IMR-90 (cell line): Measurements from ENCODE around the gene GALNT4. TPM values are rescaled to one million over a fixed set of nuclear protein-coding genes. Genes with fewer than 3 reads are reported as not detected.

ENCODE experiments used
- ATAC-seq: fragments of 200-7000 bp; cut with Tn5 transposase; 2 replicates; pipeline ENCODE4 v1.9.1; 2020; ENCODE audit warnings: low read depth, mild to moderate bottlenecking, moderate library complexity
- BruUV-seq: library from RNA; stranded (reverse); fragments of 400-500 nt; replicated peaks from 2 replicates; lab custom pipeline; 2021; lab: Mats Ljungman, UMichigan
- CTCF ChIA-PET: fragments of 300-600 bp; formaldehyde crosslinking; extraction: SDS; loops from one replicate; lab custom pipeline; 2021; ENCODE audit warnings: antibody characterized with exemption; lab: Yijun Ruan, JAX
- POLR2A ChIA-PET: fragments of 300-600 bp; sonication (Branson Sonifier 250); formaldehyde crosslinking; loops from one replicate; lab custom pipeline; 2022; ENCODE audit warnings: antibody characterized with exemption; ENCODE audit not compliant: unreplicated experiment; lab: Charles Lee
- DNase-seq: peaks from one replicate; pipeline ENCODE4 v3.0.0; 2013
- H2AFZ ChIP-seq: replicated peaks from 2 replicates; pipeline ENCODE3; 2013; ENCODE audit warnings: low read length, mild to moderate bottlenecking; ENCODE audit not compliant: poor library complexity
- H2AK5ac ChIP-seq: 2 replicates; pipeline ENCODE4 v1.6.1; 2013; ENCODE audit warnings: low read depth, low read length, inconsistent platforms
- H2AK9ac ChIP-seq: replicated peaks from 2 replicates; pipeline ENCODE3; 2013; ENCODE audit warnings: mild to moderate bottlenecking, low read depth, low read length, moderate library complexity; ENCODE audit not compliant: poor library complexity
- H2BK120ac ChIP-seq: 2 replicates; pipeline ENCODE4 v1.6.1; 2013; ENCODE audit warnings: low read depth, low read length, inconsistent platforms
- H2BK15ac ChIP-seq: 3 replicates; pipeline ENCODE4 v1.6.1; 2013; ENCODE audit warnings: low read depth, low read length, inconsistent platforms
- H2BK20ac ChIP-seq: 2 replicates; pipeline ENCODE4 v1.6.1; 2013; ENCODE audit warnings: low read depth, mild to moderate bottlenecking, inconsistent platforms, low read length, moderate library complexity
- H2BK5ac ChIP-seq: 2 replicates; pipeline ENCODE4 v1.6.1; 2013; ENCODE audit warnings: mild to moderate bottlenecking, low read depth, low read length, inconsistent platforms; ENCODE audit not compliant: poor library complexity, severe bottlenecking
- H3K14ac ChIP-seq: replicated peaks from 2 replicates; pipeline ENCODE4 v1.6.1; 2013; ENCODE audit warnings: low read depth, low read length, inconsistent platforms
- H3K18ac ChIP-seq: 2 replicates; pipeline ENCODE4 v1.6.1; 2013; ENCODE audit warnings: low read depth, low read length, control low read depth
- H3K23ac ChIP-seq: 2 replicates; pipeline ENCODE4 v1.6.1; 2013; ENCODE audit warnings: low read depth, low read length, inconsistent platforms
- H3K27ac ChIP-seq: 2 replicates; pipeline ENCODE4 v1.5.1; 2013; ENCODE audit warnings: mild to moderate bottlenecking, control low read depth, low read length; ENCODE audit not compliant: insufficient read depth
- H3K27me3 ChIP-seq: 2 replicates; pipeline ENCODE4 v1.6.1; 2013; ENCODE audit warnings: low read length; ENCODE audit not compliant: control insufficient read depth, insufficient read depth
- H3K36me3 ChIP-seq: 2 replicates; pipeline ENCODE4 v1.6.1; 2013; ENCODE audit warnings: low read length, mixed read lengths; ENCODE audit not compliant: control insufficient read depth, insufficient read depth
- H3K4ac ChIP-seq: 2 replicates; pipeline ENCODE4 v1.6.1; 2013; ENCODE audit warnings: low read depth, low read length, inconsistent platforms
- H3K4me1 ChIP-seq: 2 replicates; pipeline ENCODE4 v1.6.1; 2013; ENCODE audit warnings: low read length, mixed read lengths; ENCODE audit not compliant: control insufficient read depth, insufficient read depth
- H3K4me2 ChIP-seq: 2 replicates; pipeline ENCODE4 v1.6.1; 2013; ENCODE audit warnings: low read depth, mild to moderate bottlenecking, control low read depth, low read length, moderate library complexity
- H3K4me3 ChIP-seq: 2 replicates; pipeline ENCODE4 v1.5.1; 2013; ENCODE audit warnings: low read depth, mild to moderate bottlenecking, control low read depth, low read length, moderate library complexity; ENCODE audit not compliant: insufficient read depth
- H3K56ac ChIP-seq: 2 replicates; pipeline ENCODE4 v1.6.1; 2013; ENCODE audit warnings: low read length, inconsistent platforms; ENCODE audit not compliant: insufficient read depth; ENCODE audit errors: extremely low read depth
- H3K79me1 ChIP-seq, 2 experiments: 2 replicates each; pipeline ENCODE4 v1.6.1; 2013; ENCODE audit warnings: low read length in 2 of 2, inconsistent platforms in 1 of 2, low read depth in 1 of 2
- H3K9ac ChIP-seq: 2 replicates; pipeline ENCODE4 v1.6.1; 2013; ENCODE audit warnings: low read depth, low read length, control low read depth
- H3K9me1 ChIP-seq: 2 replicates; pipeline ENCODE4 v1.6.1; 2013; ENCODE audit warnings: low read length, inconsistent platforms; ENCODE audit not compliant: insufficient read depth
- H3K9me3 ChIP-seq: 2 replicates; pipeline ENCODE4 v1.6.1; 2013; ENCODE audit warnings: low read length; ENCODE audit not compliant: control insufficient read depth, insufficient read depth
- H4K20me1 ChIP-seq: 2 replicates; pipeline ENCODE4 v1.6.1; 2013; ENCODE audit warnings: low read length, inconsistent platforms; ENCODE audit not compliant: insufficient read depth
- H4K5ac ChIP-seq: 2 replicates; pipeline ENCODE4 v1.6.1; 2013; ENCODE audit warnings: mild to moderate bottlenecking, low read depth, low read length, control low read depth
- H4K8ac ChIP-seq, 2 experiments: 2 replicates each; pipeline ENCODE4 v1.6.1; 2013; ENCODE audit warnings: low read depth in 2 of 2, low read length in 2 of 2, control low read depth in 1 of 2, inconsistent platforms in 1 of 2
- H4K91ac ChIP-seq: 2 replicates; pipeline ENCODE4 v1.6.1; 2013; ENCODE audit warnings: low read depth, low read length, inconsistent platforms; ENCODE audit not compliant: insufficient read depth
- CEBPB ChIP-seq: IDR thresholded peaks from 2 replicates; pipeline ENCODE4 v1.6.1; 2012; ENCODE audit warnings: low read depth, low read length, improper control_type of control experiment
- CHD1 ChIP-seq: IDR thresholded peaks from 2 replicates; pipeline ENCODE4 v1.6.1; 2012; ENCODE audit warnings: low read depth, low read length, improper control_type of control experiment
- CTCF ChIP-seq: conservative IDR thresholded peaks from 2 replicates; pipeline ENCODE4 v1.5.1; 2012; ENCODE audit warnings: mild to moderate bottlenecking, low read depth, low read length, improper control_type of control experiment
- POLR2A ChIP-seq: IDR thresholded peaks from 2 replicates; pipeline ENCODE4 v1.6.1; 2012; ENCODE audit warnings: mild to moderate bottlenecking, low read depth, low read length
- RAD21 ChIP-seq: IDR thresholded peaks from 2 replicates; pipeline ENCODE4 v1.6.1; 2012; ENCODE audit warnings: low read length, improper control_type of control experiment
- RCOR1 ChIP-seq: IDR thresholded peaks from 2 replicates; pipeline ENCODE4 v1.6.1; 2012; ENCODE audit warnings: mild to moderate bottlenecking, low read length, improper control_type of control experiment; ENCODE audit not compliant: insufficient replicate concordance
- USF2 ChIP-seq: fragments of 150-350 bp; IDR thresholded peaks from 2 replicates; pipeline ENCODE4 v1.6.1; 2017; ENCODE audit warnings: mild to moderate bottlenecking, antibody characterized with exemption, low read length, low read depth
- WGBS, 2 experiments: methylation state at CpG; one replicate each; pipeline versions ENCODE4 v1.1.5 to v1.1.7; 2013; ENCODE audit warnings: missing lambda C conversion rate in 2 of 2; ENCODE audit not compliant: insufficient read length in 1 of 2; ENCODE audit errors: extremely low coverage in 2 of 2; 5-methylcytosine and 5-hydroxymethylcytosine counted together
- dilution Hi-C: fragments of 300-500 bp; cut with HindIII; formaldehyde crosslinking; loops from one replicate; pipeline ENCODE4 v1.14.3; 2018; ENCODE audit warnings: low sequenced_read_pairs; ENCODE audit not compliant: unreplicated experiment
- in situ Hi-C: fragments of 300-500 bp; cut with MboI; formaldehyde crosslinking; loops from 3 replicates; pipeline ENCODE4 v1.14.3; 2019; ENCODE audit warnings: low sequenced_read_pairs, inconsistent platforms, mixed read lengths
- intact Hi-C: fragments of 100-400 bp; cut with micrococcal nuclease; formaldehyde crosslinking; loops from 2 replicates; pipeline ENCODE4 v1.10.0; 2022
- polyA plus RNA-seq, 3 experiments: library from polyadenylated mRNA; depleted of rRNA; stranded (reverse); fragments of >200 nt; gene quantifications; 2 replicates each; pipeline ENCODE4 v1.2.3, GENCODE V29; 2012; ENCODE audit warnings: low replicate concordance in 1 of 3
- total RNA-seq: library from RNA; depleted of rRNA; stranded (reverse); fragments of >200 nt; gene quantifications from 2 replicates; pipeline ENCODE4 v1.2.3, GENCODE V29; 2012

Gene GALNT4
- total and polyA plus RNA-seq, 2 of the 4 experiments (the other 2 are of a cell fraction) = 2.6 to 9.0 TPM

GRCh38 chr12:89490922-89491321 lies 33.7 kb downstream of the GALNT4 start:
- Histone ChIP-seq H3K27me3 (no peaks in the 10 kb centered on the region), H4K91ac (no peak overlapping the region), H4K8ac (no peak overlapping the region), H3K4me2 (no peak overlapping the region), H2BK20ac (no peak overlapping the region), H2BK15ac (no peak overlapping the region), H3K4me3 (no peak overlapping the region), H3K23ac (no peak overlapping the region), H2BK5ac (no peak overlapping the region), H3K14ac (no peak overlapping the region), H3K27ac (no peak overlapping the region), H3K18ac (no peak overlapping the region), H4K5ac (no peak overlapping the region), H3K9ac (no peak overlapping the region), H2AK9ac (no peak overlapping the region), H2AFZ (no peak overlapping the region), H3K56ac (no peak overlapping the region), H3K4ac (no peak overlapping the region), H3K36me3 (peaks cover 5% of the 10 kb centered on the region), H2BK120ac (no peak overlapping the region), H3K4me1 (peaks cover 6% of the 10 kb centered on the region), H2AK5ac (no peak overlapping the region), H3K9me1 (peaks cover 7% of the 10 kb centered on the region), H3K9me3 (no peaks in the 10 kb centered on the region), H3K79me1 (peaks cover 0 to 10% of the 10 kb centered on the region in 2 experiments; a peak in 2 of 4 replicates), H4K20me1 (no peaks in the 10 kb centered on the region)
- ATAC-seq (no peak), DNase-seq (no peak)
- intact Hi-C loops = no loop called here
- ChIA-PET CTCF (no interaction called here), POLR2A (no interaction called here)
- BruUV-seq = no TSS peak
- WGBS, 2 experiments = 80% methylated on average over 1 of the region's 1 CpG; no CpG with 5 or more reads in 1 of the 2 experiments
- in situ Hi-C loops = no loop called here
- dilution Hi-C loops = no loop called here
- TF ChIP-seq USF2 (no peak), RAD21 (no peak), RCOR1 (no peak), CHD1 (no peak), CTCF (no peak), POLR2A (no peak), CEBPB (no peak)
